Activated CD8-positive, alpha-beta memory T cell treated with anti-CD3 and anti-CD28 coated beads, Interleukin-2, amount 50 U/mL, for 48 hours (primary cell): ENCODE data around the gene RSPO3.
A peak's percentile ranks its signal among the peaks of the same experiment; 100 is the strongest.
"Not testable (repeated sequence)": the region's sequence is repeated elsewhere in the genome, so short reads cannot be mapped to it uniquely, and the experiment has no call there.

Experiments used
- DNase-seq: peaks from one replicate; pipeline ENCODE4 v3.0.0-alpha.2; 2020

The RSPO3 gene, protein sequence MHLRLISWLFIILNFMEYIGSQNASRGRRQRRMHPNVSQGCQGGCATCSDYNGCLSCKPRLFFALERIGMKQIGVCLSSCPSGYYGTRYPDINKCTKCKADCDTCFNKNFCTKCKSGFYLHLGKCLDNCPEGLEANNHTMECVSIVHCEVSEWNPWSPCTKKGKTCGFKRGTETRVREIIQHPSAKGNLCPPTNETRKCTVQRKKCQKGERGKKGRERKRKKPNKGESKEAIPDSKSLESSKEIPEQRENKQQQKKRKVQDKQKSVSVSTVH

DNA sequence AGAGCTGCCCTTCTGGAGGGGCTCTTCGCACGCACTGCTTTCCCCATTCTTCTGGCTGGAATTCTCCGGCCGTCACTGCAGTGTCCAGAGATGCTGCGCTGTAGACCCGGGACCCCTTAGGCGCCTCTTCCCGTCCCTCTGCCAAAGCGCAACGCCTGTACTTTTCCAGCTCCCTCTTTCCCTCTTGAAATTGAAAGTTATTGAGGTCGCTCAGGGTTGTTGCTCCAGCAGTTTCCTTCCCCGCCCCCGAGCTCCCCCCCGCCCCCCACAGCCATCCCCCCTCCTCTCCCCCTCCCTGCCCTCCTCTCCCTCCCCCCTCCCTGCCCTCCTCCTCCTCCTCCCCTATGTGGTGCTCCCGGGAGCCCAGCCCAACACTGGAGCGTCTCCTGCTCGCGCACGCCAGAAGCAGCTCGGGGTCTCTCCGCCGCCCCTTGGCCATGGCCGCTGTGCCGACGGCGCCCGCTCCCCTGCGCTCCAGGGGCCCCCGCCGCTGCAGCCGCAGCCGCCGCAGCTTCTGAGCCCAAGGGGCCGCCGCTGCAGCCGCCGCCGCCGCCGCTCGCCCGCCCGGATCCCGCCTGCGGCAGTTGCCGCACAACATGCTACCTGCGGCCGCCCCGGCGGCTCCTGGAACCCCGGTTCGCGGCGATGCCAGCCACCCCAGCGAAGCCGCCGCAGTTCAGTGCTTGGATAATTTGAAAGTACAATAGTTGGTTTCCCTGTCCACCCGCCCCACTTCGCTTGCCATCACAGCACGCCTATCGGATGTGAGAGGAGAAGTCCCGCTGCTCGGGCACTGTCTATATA, at the start of gene RSPO3:
Gene RSPO3, plus strand, starts transcription at position 374 of the 804 bp plus-strand sequence. CDS start 522 bp downstream, outside the sequence.
- peak; percentile 63 for DNase-seq

GRCh38 chr6:127069659-127070279, 48.7 kb upstream of the RSPO3 start:
- no peak for DNase-seq

DNA sequence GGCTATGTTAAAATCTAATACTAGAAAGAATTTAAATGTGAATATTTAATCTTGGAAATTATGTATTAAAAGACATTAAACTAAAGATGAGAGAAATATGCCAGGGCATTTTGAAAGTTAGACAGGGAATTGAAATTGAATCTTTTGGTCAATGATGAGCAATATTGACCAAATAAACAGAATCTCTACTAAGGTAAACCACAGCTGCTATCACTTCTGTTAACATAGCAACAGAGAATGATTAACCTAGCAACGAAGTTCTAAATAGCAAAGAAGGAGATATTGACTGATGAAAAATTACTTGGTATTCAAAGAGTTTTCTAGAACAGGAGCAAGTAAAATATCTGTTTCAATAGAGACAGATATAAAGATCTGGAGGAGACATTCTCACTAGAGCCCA, 45.2 kb upstream of the RSPO3 start:
- DNase-seq = no peak

- DNase-seq = no peak
Observed at GRCh38 chr6:127076466-127076865, 42.0 kb upstream of the RSPO3 start.

DNA sequence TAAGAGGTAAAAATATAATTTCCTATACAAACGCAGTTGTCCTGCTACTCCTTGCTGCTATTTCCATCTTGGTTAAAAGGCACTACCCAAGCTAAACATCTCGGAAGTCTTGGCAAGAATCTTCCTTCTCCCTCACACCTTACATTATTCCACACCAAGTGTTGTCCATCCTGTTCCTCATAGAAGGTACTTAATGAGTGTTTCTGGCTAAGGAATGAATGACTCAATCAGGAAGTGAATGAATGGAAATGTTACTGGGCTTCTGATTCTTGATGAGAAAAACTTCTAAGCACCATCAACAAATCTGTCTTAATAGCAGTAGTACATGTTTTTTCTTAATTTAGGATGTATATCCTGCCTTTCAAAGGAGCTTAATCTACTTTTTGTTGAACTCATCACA, 40.6 kb upstream of the RSPO3 start:
- DNase-seq = no peak

GRCh38 chr6:127078669-127079068, 39.8 kb upstream of the RSPO3 start:
- no peak for DNase-seq

DNA sequence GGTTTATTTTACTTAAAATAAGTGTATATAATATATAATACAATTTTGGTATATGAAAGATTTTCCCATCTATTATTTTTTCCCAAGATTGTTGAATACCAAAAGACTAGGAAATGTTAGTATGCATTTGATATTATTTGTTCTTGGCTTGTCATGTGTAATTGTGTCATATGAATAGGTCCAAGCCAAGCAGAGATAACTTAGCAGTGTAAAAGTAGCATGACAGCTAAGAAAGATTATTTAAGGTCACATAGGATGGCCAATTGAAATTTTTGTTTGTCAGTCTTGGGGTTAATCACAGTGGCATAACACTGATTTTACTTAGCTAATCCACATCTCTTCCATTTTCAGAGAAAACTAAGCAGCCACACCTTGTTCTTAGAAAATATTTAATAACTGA, 38.8 kb upstream of the RSPO3 start:
- DNase-seq = no peak

- no peak for DNase-seq
Observed at GRCh38 chr6:127080081-127080480, 38.4 kb upstream of the RSPO3 start.

DNA sequence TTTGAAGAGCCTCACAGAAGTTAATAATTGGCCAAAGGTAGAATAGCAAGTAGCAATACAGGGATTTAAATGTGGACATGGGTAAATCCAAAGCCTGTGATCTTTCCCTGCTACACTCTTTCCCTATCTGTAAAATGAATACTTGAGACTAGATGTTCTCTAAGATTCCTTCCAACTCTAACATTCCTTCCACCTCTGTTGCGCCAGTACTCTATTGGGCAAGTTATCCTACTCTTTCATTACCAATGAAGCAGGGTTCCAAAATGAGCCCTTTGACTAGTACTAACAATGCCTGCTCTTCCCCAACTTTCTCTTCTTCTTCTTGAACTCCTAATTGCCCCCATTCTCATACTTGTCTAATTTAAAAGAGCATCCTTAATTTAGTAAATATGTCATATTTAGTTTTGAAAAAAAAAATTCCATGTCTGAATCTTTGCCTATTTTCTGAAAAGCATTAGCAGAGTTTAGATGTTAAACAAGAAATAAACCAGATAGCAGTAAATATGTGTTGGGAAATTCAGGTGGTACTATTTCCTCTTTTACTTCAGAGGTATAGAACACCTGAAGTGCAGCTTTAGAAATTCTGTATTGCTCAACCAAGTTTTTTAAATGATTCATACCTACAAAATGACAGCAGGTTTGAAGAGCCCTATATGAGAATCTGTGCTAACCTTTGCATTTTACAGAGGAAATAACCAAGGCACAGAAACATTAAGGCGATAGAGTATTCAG, 35.1 kb upstream of the RSPO3 start:
- no peak for DNase-seq

GRCh38 chr6:127083963-127084310, 34.5 kb upstream of the RSPO3 start:
- DNase-seq = no peak

DNA sequence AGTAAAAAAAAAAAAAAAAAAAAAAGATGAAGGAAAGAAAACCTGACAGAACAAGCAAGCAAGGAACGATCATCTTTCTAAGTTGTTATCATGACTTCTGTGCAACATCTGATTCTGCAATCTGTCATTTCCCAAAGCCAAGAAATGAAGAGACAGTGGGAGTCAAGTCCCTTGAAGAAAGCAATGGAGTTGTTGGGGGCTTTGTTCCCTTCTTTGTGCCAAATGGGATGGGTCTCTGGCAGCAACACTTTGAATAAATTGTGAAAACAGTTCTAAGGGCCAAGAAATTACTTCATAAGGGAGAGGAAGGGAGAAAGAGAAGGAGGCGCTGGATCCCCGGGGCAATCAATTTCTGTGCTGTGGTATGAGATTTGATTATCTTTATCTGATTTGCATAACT, 33.3 kb upstream of the RSPO3 start:
- DNase-seq = no peak

DNA sequence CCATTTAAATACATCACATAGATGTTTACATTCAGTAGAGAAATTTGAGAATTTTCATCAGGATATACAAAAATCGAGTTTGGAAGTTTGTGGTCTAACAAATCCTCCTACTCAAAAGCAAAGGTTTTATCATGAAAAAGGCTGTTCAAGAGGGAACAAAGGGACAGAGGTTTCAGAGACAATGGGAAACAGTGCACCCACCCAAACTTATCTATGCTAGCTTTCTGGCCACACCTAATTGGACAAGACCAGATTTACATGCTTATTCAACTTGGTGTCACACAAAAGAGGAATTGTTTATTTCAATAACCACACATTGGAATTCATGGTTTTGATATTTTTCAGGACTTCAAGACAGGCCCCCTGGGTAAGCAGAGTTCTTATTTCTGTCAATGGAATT, 28.4 kb upstream of the RSPO3 start:
- DNase-seq = no peak

DNA sequence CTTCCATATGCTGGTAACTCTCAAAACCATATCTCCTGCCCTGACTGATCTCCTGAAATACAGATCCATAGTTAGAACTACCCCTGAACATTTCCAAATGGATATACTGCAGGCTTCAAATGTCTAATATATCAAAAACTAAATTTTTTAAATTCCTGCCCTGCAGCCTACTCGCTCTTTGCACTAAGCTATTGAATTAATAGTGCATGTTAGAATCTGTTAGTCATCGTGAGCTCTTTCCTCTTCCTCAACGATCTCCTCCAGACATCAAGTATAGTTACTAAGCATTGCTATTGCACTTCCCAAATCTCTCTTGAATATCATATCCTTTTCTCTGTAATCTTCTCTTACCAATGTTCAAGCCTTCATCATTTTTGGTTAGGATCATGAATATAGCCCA, 26.0 kb upstream of the RSPO3 start:
- DNase-seq = no peak

DNA sequence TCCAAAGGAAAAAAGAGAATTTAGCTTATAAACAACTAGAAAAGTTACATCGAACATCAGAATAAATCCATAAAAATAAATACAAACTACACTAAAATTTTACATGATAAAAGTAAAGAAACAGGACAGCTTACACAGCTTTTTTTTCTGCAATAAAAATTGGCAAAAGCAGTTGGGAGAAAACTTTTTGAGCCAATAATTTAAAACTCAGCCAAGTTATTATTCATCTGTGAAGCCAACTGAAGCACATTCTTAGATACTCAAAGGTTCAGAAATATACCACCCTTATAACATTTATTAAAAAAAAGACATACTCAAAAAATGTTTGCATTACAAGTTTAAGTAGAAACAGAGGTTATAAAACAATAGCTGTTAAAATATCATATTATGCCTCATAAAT, 23.7 kb upstream of the RSPO3 start:
- DNase-seq = no peak

DNA sequence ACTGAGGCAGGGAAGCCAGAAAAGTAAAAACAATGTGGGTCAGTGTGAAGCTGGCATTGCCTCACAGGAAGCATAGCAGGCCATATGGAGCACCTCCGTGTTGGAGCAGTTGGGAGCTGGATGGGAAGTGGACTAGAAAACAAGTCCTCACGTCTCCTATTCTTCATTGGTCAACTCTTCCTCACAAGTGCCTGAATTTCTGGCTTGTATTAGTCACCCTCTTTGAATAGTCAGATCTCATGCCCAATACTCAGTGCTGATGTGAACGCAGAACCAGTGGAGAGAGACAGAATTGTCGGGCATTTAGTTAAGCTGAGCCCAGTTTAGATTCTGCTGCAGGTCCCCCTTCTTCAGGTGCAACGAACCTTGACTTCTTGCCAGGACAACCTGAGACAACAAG, 22.3 kb upstream of the RSPO3 start:
- no peak for DNase-seq

- DNase-seq = not testable (repeated sequence)
Observed at GRCh38 chr6:127097442-127097841, 21.0 kb upstream of the RSPO3 start.

- no peak for DNase-seq
Observed at GRCh38 chr6:127100510-127101140, 17.8 kb upstream of the RSPO3 start.

- DNase-seq = no peak
Observed at GRCh38 chr6:127102299-127102698, 16.2 kb upstream of the RSPO3 start.

DNA sequence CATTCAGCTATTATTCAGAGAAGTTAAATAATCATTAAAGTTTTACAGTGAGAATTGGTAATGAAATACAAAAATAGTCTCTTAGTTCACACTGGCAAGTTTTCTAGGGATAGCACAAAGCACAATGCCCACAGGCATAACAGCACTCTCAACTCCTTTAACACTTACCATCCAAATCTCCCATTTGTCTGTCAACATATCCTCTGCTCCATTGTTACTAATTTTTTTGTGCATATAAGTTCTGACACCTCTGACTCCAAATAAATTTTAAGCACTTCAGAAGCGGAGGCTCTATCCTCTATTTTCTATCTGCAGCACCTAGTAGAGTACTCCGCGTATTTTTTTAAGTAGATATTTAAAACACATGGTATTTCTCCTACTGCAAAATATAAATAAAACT, 15.6 kb upstream of the RSPO3 start:
- no peak for DNase-seq

DNA sequence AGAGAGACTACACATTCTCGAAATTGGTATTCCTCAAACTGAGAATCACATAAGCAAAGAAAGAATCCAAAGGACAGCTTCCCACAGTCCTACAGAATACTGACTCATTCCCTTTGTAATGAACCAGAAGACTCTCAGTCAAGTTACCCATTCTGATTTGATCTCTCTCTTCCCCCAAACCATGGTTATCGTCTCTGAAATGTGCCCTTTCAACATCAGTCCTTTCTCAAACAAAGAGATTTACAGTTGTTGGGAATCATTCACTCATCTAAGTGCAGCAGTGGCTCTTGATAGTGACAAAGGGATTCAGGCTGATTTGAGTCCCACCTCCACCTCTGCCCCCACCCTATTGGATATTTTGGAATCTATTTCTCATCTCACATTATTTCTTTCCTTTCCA, 15.0 kb upstream of the RSPO3 start:
- DNase-seq = no peak

- no peak for DNase-seq
Observed at GRCh38 chr6:127107916-127108315, 10.6 kb upstream of the RSPO3 start.

DNA sequence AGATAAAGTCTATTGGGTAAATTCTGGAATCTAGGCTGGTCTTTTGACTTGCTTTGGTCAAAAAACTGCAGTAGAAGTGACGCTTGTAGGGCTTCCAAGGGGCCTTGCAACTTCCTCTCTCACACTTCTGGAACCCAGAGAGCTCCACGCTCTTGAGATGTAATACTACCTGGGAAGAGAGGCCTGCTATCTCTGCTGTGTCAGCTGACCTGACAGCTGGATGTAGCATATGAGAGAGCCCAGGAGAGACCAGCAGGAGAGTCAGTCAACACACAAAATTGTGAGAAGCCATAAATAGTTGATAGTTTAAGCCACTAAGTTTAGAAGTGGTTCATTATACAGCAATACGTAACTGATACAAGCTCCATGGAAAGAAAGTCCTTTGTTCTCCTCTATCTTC, 7.8 kb upstream of the RSPO3 start:
- no peak for DNase-seq

DNA sequence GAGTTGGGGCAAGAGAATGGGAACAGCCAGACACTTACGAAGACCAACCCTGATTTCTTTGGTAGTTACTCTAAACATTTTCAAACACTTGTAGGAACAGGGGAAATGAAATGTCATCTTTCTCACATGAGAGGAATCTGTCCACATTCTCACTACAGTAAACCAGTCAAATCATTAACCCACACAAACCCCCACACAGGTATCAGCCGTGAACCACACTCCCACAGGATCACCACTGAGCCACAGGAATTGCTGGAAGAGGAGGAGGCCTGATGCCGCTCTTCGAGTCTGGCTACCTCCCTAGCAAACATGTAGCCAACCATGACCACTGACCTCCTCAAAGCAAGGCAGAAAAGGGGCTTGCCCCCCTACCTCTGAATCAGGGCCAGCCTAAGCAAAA, 6.9 kb upstream of the RSPO3 start:
- no peak for DNase-seq
